Measurements from ENCODE around the gene PDE4D. TPM values are rescaled to one million over a fixed set of nuclear protein-coding genes. Genes with fewer than 3 reads are reported as not detected.

PDE4D gene
- total RNA-seq, 5 donors from 2014 or later (not counting 1 experiment from before 2014, with no cell fraction given), result 45.1 to 136 (median 64.9) TPM

- ATAC-seq (replicated peaks in 1 of 4), result no peak
- Mint-ChIP-seq H3K27ac (no peak overlapping the region), H3K27me3 (no peaks in the 10 kb centered on the region), H3K9me3 (peaks cover 0 to 3% (median 0%) of the 10 kb centered on the region in 3 donors), H3K4me1 (no peaks in the 10 kb centered on the region), H3K4me3 (no peak overlapping the region), H3K36me3 (no peaks in the 10 kb centered on the region)
- Histone ChIP-seq H3K27ac (ENCODE audit: low read length) (no peak overlapping the region), H3K4me1 (ENCODE audit: control insufficient read depth in 1 of 2, extremely low read depth in 1 of 2, insufficient read depth in 2 of 2, low read length in 2 of 2) (no peaks in the 10 kb centered on the region), H3K9me3 (no peaks in the 10 kb centered on the region), H3K27me3 (replicated peaks in 1 of 2; ENCODE audit: control insufficient read depth in 2 of 2, extremely low read depth in 1 of 2, insufficient read depth in 2 of 2, low read length in 1 of 2) (no peaks in the 10 kb centered on the region), H3K4me3 (ENCODE audit: control insufficient read depth in 1 of 2, extremely low read depth in 1 of 2, low read length in 1 of 2) (no peak overlapping the region), H3K36me3 (ENCODE audit: control insufficient read depth in 2 of 2, extremely low read depth in 1 of 2, insufficient read depth in 1 of 2, low read length in 1 of 2) (no peaks in the 10 kb centered on the region)
- no CpG with 5 or more reads among the region's 4 CpGs for WGBS (ENCODE audit: insufficient coverage)
- ChIA-PET POLR2A (no interaction called here), CTCF (interaction anchor here in 1 of 2 donors (0.7 kb wide), 1 partner anchor 255 kb away, joined by 3 read pairs; no protein-coding TSS in a partner anchor)
- no peak for DNase-seq
Measured at GRCh38 chr5:59637884-59638580, 255.5 kb downstream of the PDE4D start.

GRCh38 chr5:59629561-59629960 is 264.0 kb downstream of the PDE4D start:
- Mint-ChIP-seq H3K4me3 (no peak overlapping the region), H3K4me1 (no peaks in the 10 kb centered on the region), H3K36me3 (no peaks in the 10 kb centered on the region), H3K27ac (no peak overlapping the region), H3K9me3 (peaks cover 0 to 11% (median 0%) of the 10 kb centered on the region in 3 donors), H3K27me3 (peaks cover 2 to 5% of the 10 kb centered on the region in 2 donors)
- POLR2A ChIA-PET, result no interaction called here
- DNase-seq (no peak), ATAC-seq (replicated peaks in 1 of 4) (no peak)
- H3K27ac ChIP-seq (ENCODE audit: low read length), result no peak overlapping the region
- H3K36me3 ChIP-seq (ENCODE audit: control insufficient read depth in 2 of 2, extremely low read depth in 1 of 2, insufficient read depth in 1 of 2, low read length in 1 of 2), result no peaks in the 10 kb centered on the region
- H3K27me3 ChIP-seq (replicated peaks in 1 of 2; ENCODE audit: control insufficient read depth in 2 of 2, extremely low read depth in 1 of 2, insufficient read depth in 2 of 2, low read length in 1 of 2), result peaks cover 0 to 11% of the 10 kb centered on the region in 2 experiments
- H3K4me3 ChIP-seq (ENCODE audit: control insufficient read depth in 1 of 2, extremely low read depth in 1 of 2, low read length in 1 of 2), result no peak overlapping the region
- CTCF ChIA-PET, result no interaction called here
- 90% methylated on average over 2 of the region's 4 CpGs for WGBS (ENCODE audit: insufficient coverage)
- H3K9me3 ChIP-seq, result no peaks in the 10 kb centered on the region
- no peaks in the 10 kb centered on the region for H3K4me1 ChIP-seq (ENCODE audit: control insufficient read depth in 1 of 2, extremely low read depth in 1 of 2, insufficient read depth in 2 of 2, low read length in 2 of 2)

- ATAC-seq (replicated peaks in 1 of 4), result no peak
- Mint-ChIP-seq H3K4me1 (no peaks in the 10 kb centered on the region), H3K4me3 (no peak overlapping the region), H3K9me3 (peaks cover 0 to 11% (median 0%) of the 10 kb centered on the region in 3 donors), H3K36me3 (no peaks in the 10 kb centered on the region), H3K27me3 (peaks cover 2 to 9% of the 10 kb centered on the region in 2 donors), H3K27ac (no peak overlapping the region)
- WGBS (ENCODE audit: insufficient coverage), result no CpG with 5 or more reads among the region's 2 CpGs
- Histone ChIP-seq H3K27me3 (replicated peaks in 1 of 2; ENCODE audit: control insufficient read depth in 2 of 2, extremely low read depth in 1 of 2, insufficient read depth in 2 of 2, low read length in 1 of 2) (peaks cover 0 to 11% of the 10 kb centered on the region in 2 experiments), H3K36me3 (ENCODE audit: control insufficient read depth in 2 of 2, extremely low read depth in 1 of 2, insufficient read depth in 1 of 2, low read length in 1 of 2) (no peaks in the 10 kb centered on the region), H3K4me3 (ENCODE audit: control insufficient read depth in 1 of 2, extremely low read depth in 1 of 2, low read length in 1 of 2) (no peak overlapping the region), H3K4me1 (ENCODE audit: control insufficient read depth in 1 of 2, extremely low read depth in 1 of 2, insufficient read depth in 2 of 2, low read length in 2 of 2) (no peaks in the 10 kb centered on the region), H3K27ac (ENCODE audit: low read length) (no peak overlapping the region), H3K9me3 (no peaks in the 10 kb centered on the region)
- ChIA-PET POLR2A (no interaction called here), CTCF (no interaction called here)
- no peak for DNase-seq
Measured at GRCh38 chr5:59628062-59628828, 265.3 kb downstream of the PDE4D start.

- POLR2A ChIA-PET, result no interaction called here
- H3K36me3 Mint-ChIP-seq, result no peaks in the 10 kb centered on the region
- CTCF ChIA-PET, result no interaction called here
- DNase-seq (no peak), ATAC-seq (replicated peaks in 1 of 4) (no peak)
- H3K36me3 ChIP-seq (ENCODE audit: control insufficient read depth in 2 of 2, extremely low read depth in 1 of 2, insufficient read depth in 1 of 2, low read length in 1 of 2), result no peaks in the 10 kb centered on the region
- H3K4me3 Mint-ChIP-seq, result no peak overlapping the region
- H3K4me1 Mint-ChIP-seq, result no peaks in the 10 kb centered on the region
- no CpG with 5 or more reads among the region's 2 CpGs for whole genome bisulfite sequencing (ENCODE audit: insufficient coverage)
- H3K27me3 Mint-ChIP-seq, result peaks cover 0 to 9% of the 10 kb centered on the region in 2 donors
- no peaks in the 10 kb centered on the region for H3K4me1 ChIP-seq (ENCODE audit: control insufficient read depth in 1 of 2, extremely low read depth in 1 of 2, insufficient read depth in 2 of 2, low read length in 2 of 2)
- H3K27ac Mint-ChIP-seq, result no peak overlapping the region
- peaks cover 0 to 8% (median 0%) of the 10 kb centered on the region in 3 donors for H3K9me3 Mint-ChIP-seq
- no peak overlapping the region for H3K27ac ChIP-seq (ENCODE audit: low read length)
- no peaks in the 10 kb centered on the region for H3K27me3 ChIP-seq (replicated peaks in 1 of 2; ENCODE audit: control insufficient read depth in 2 of 2, extremely low read depth in 1 of 2, insufficient read depth in 2 of 2, low read length in 1 of 2)
- no peak overlapping the region for H3K4me3 ChIP-seq (ENCODE audit: control insufficient read depth in 1 of 2, extremely low read depth in 1 of 2, low read length in 1 of 2)
- no peaks in the 10 kb centered on the region for H3K9me3 ChIP-seq
Measured at GRCh38 chr5:59624898-59625297, 268.6 kb downstream of the PDE4D start.

GRCh38 chr5:59622848-59623247 is 270.7 kb downstream of the PDE4D start:
- peaks cover 0 to 5% of the 10 kb centered on the region in 2 donors for H3K27me3 Mint-ChIP-seq
- H3K27ac Mint-ChIP-seq, result no peak overlapping the region
- no peaks in the 10 kb centered on the region for H3K36me3 Mint-ChIP-seq
- Histone ChIP-seq H3K4me1 (ENCODE audit: control insufficient read depth in 1 of 2, extremely low read depth in 1 of 2, insufficient read depth in 2 of 2, low read length in 2 of 2) (no peaks in the 10 kb centered on the region), H3K9me3 (no peaks in the 10 kb centered on the region), H3K4me3 (ENCODE audit: control insufficient read depth in 1 of 2, extremely low read depth in 1 of 2, low read length in 1 of 2) (no peak overlapping the region), H3K36me3 (ENCODE audit: control insufficient read depth in 2 of 2, extremely low read depth in 1 of 2, insufficient read depth in 1 of 2, low read length in 1 of 2) (no peaks in the 10 kb centered on the region), H3K27me3 (replicated peaks in 1 of 2; ENCODE audit: control insufficient read depth in 2 of 2, extremely low read depth in 1 of 2, insufficient read depth in 2 of 2, low read length in 1 of 2) (no peaks in the 10 kb centered on the region), H3K27ac (ENCODE audit: low read length) (no peak overlapping the region)
- ATAC-seq (replicated peaks in 1 of 4) (no peak), DNase-seq (no peak)
- 67% methylated on average over 1 of the region's 2 CpGs for WGBS (ENCODE audit: insufficient coverage)
- ChIA-PET CTCF (no interaction called here), POLR2A (no interaction called here)
- no peak overlapping the region for H3K4me3 Mint-ChIP-seq
- H3K4me1 Mint-ChIP-seq, result no peaks in the 10 kb centered on the region
- H3K9me3 Mint-ChIP-seq, result peaks cover 0 to 4% (median 0%) of the 10 kb centered on the region in 3 donors

- Histone ChIP-seq H3K27me3 (replicated peaks in 1 of 2; ENCODE audit: control insufficient read depth in 2 of 2, extremely low read depth in 1 of 2, insufficient read depth in 2 of 2, low read length in 1 of 2) (no peaks in the 10 kb centered on the region), H3K4me3 (ENCODE audit: control insufficient read depth in 1 of 2, extremely low read depth in 1 of 2, low read length in 1 of 2) (no peak overlapping the region), H3K4me1 (ENCODE audit: control insufficient read depth in 1 of 2, extremely low read depth in 1 of 2, insufficient read depth in 2 of 2, low read length in 2 of 2) (no peaks in the 10 kb centered on the region), H3K27ac (ENCODE audit: low read length) (no peak overlapping the region), H3K36me3 (ENCODE audit: control insufficient read depth in 2 of 2, extremely low read depth in 1 of 2, insufficient read depth in 1 of 2, low read length in 1 of 2) (no peaks in the 10 kb centered on the region), H3K9me3 (no peaks in the 10 kb centered on the region)
- Mint-ChIP-seq H3K27ac (no peak overlapping the region), H3K4me1 (no peaks in the 10 kb centered on the region), H3K36me3 (no peaks in the 10 kb centered on the region), H3K27me3 (peaks cover 0 to 7% of the 10 kb centered on the region in 2 donors), H3K4me3 (no peak overlapping the region), H3K9me3 (peaks cover 0 to 4% (median 0%) of the 10 kb centered on the region in 3 donors)
- DNase-seq, result no peak
- ATAC-seq (replicated peaks in 1 of 4), result no peak
- CTCF ChIA-PET, result no interaction called here
- POLR2A ChIA-PET, result no interaction called here
Measured at GRCh38 chr5:59621477-59621876, 272.0 kb downstream of the PDE4D start.
